Body of pancreas (tissue), 4 donors: ENCODE results near the gene EBI3.

ENCODE experiments used
- CTCF ChIP-seq, 7 experiments: fragments of 450-650 bp in 4 of 7; fragments of 200-600 bp in 3 of 7; sonication (generic) in 3 of 7; IDR thresholded peaks; one replicate each; pipeline ENCODE4 v1.5.1; 2016 to 2019; ENCODE audit warnings: antibody characterized with exemption in 7 of 7
- POLR2A ChIP-seq, 3 donors: fragments of 450-650 bp; IDR thresholded peaks; one replicate each; pipeline ENCODE4 v1.6.1; 2016; ENCODE audit warnings: antibody characterized with exemption in 3 of 3, mild to moderate bottlenecking in 2 of 3

DNA sequence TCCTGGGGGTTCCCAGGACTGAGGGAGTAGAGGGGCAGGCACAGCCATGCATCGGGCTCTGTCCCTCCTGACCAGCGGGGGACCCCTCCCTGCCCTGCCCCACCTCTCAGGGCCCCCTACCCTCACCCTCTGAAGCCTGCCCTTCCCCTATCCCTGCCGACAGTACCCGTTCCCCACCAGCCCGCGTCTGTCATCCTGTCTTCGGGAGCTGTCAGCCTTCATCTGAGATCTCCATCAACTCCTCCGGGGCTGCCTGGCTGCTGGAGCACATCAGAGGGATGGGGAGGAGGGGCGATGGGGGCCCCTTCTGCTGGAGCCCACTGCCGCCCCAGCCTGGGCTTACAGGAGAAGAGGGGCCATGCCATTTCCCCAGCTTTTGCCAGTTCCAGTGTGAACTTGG lies 43.6 kb downstream of the EBI3 start:
- no peak for TF ChIP-seq CTCF (IDR thresholded peaks at IDR 0.05)
- no peak for TF ChIP-seq POLR2A (IDR thresholded peaks at IDR 0.05)
